Putamen (tissue), 1 donor: ENCODE measurements around the gene LLCFC1.

ENCODE experiments used
- DNase-seq: peaks from one replicate; pipeline ENCODE4 v3.0.0-alpha.2; 2016; ENCODE audit warnings: low spot score

The LLCFC1 gene

GRCh38 chr7:142939226-142939910 is at the start of gene LLCFC1:
LLCFC1 (plus strand) TSS chr7:142939484; CDS start chr7:142939622, 138 bp downstream.
- DNase-seq = no peak

GRCh38 chr7:142889816-142890215 is 49.5 kb upstream of the LLCFC1 start:
- DNase-seq = no peak

- DNase-seq = no peak
These were observed 48.3 kb upstream of the LLCFC1 start for GRCh38 chr7:142890874-142891485.

GRCh38 chr7:142891490-142892082 is 47.7 kb upstream of the LLCFC1 start:
- no peak for DNase-seq

GRCh38 chr7:142892951-142893350 is 46.3 kb upstream of the LLCFC1 start:
- no peak for DNase-seq

GRCh38 chr7:142894112-142894984 is 44.9 kb upstream of the LLCFC1 start:
- DNase-seq = no peak

- no peak for DNase-seq
These were observed 44.2 kb upstream of the LLCFC1 start for GRCh38 chr7:142894985-142895593.

- no peak for DNase-seq
These were observed 43.1 kb upstream of the LLCFC1 start for GRCh38 chr7:142896151-142896550.

- DNase-seq = no peak
These were observed 42.4 kb upstream of the LLCFC1 start for GRCh38 chr7:142896741-142897379.

GRCh38 chr7:142897691-142898090 is 41.6 kb upstream of the LLCFC1 start:
- no peak for DNase-seq

- DNase-seq = no peak
These were observed 40.7 kb upstream of the LLCFC1 start for GRCh38 chr7:142898377-142899170.

- no peak for DNase-seq
These were observed 39.6 kb upstream of the LLCFC1 start for GRCh38 chr7:142899661-142900060.

- no peak for DNase-seq
These were observed 37.6 kb upstream of the LLCFC1 start for GRCh38 chr7:142901426-142902259.

- no peak for DNase-seq
These were observed 35.2 kb upstream of the LLCFC1 start for GRCh38 chr7:142904128-142904527.

- DNase-seq = no peak
These were observed 33.5 kb upstream of the LLCFC1 start for GRCh38 chr7:142905759-142906158.

- DNase-seq = no peak
These were observed 32.6 kb upstream of the LLCFC1 start for GRCh38 chr7:142906643-142907042.

- no peak for DNase-seq
These were observed 31.0 kb upstream of the LLCFC1 start for GRCh38 chr7:142908290-142908689.

GRCh38 chr7:142908921-142909890 is 30.1 kb upstream of the LLCFC1 start:
- DNase-seq = no peak

- DNase-seq = no peak
These were observed 29.3 kb upstream of the LLCFC1 start for GRCh38 chr7:142910031-142910433.
